Esophagus squamous epithelium (tissue), 5 donors: ENCODE data around the gene BDKRB2. TPM values are rescaled to one million over a fixed set of nuclear protein-coding genes. Genes with fewer than 3 reads are reported as not detected.

Source experiments
- DNase-seq: peaks from one replicate; lab custom pipeline; 2025; lab: John Stamatoyannopoulos, UW
- H3K27ac ChIP-seq, 4 donors: fragments of 200-600 bp; sonication (generic); one replicate each; pipeline ENCODE4 v1.5.1; 2016 to 2019; ENCODE audit warnings: mild to moderate bottlenecking in 1 of 4
- H3K27me3 ChIP-seq, 4 donors: fragments of 200-600 bp; sonication (generic); 1 replicate in 3 of 4; 2 replicates in 1 of 4; pipeline versions ENCODE4 v1.5.1 to v1.6.0; 2017 to 2021; ENCODE audit warnings: antibody characterized with exemption in 1 of 4
- H3K36me3 ChIP-seq, 3 donors: fragments of 200-600 bp; sonication (generic); one replicate each; pipeline ENCODE4 v1.5.1; 2016 to 2019
- H3K4me1 ChIP-seq, 3 donors: fragments of 200-600 bp; sonication (generic); one replicate each; pipeline ENCODE4 v1.5.1; 2017 to 2019
- H3K4me3 ChIP-seq, 4 donors: fragments of 200-600 bp; sonication (generic); 1 replicate in 3 of 4; 2 replicates in 1 of 4; pipeline ENCODE4 v1.5.1; 2016 to 2019; ENCODE audit warnings: mild to moderate bottlenecking in 2 of 4, moderate library complexity in 1 of 4
- H3K9me3 ChIP-seq, 3 donors: fragments of 200-600 bp; sonication (generic); one replicate each; pipeline ENCODE4 v1.5.1; 2016 to 2019
- CTCF ChIP-seq, 6 experiments: fragments of 450-650 bp in 4 of 6; fragments of 200-600 bp in 2 of 6; sonication (generic) in 2 of 6; IDR thresholded peaks; one replicate each; pipeline ENCODE4 v1.5.1; 2016 to 2019; ENCODE audit warnings: antibody characterized with exemption in 6 of 6, mild to moderate bottlenecking in 4 of 6, moderate library complexity in 4 of 6
- POLR2A ChIP-seq, 4 donors: fragments of 450-650 bp; IDR thresholded peaks; one replicate each; pipeline ENCODE4 v1.6.1; 2017; ENCODE audit warnings: antibody characterized with exemption in 4 of 4, mild to moderate bottlenecking in 4 of 4, moderate library complexity in 3 of 4
- WGBS, 2 donors: methylation state at CpG; one replicate each; pipeline ENCODE4 v1.1.5; 2018; 5-methylcytosine and 5-hydroxymethylcytosine counted together
- intact Hi-C: fragments of 100-400 bp; cut with DNase I; formaldehyde crosslinking; loops from one replicate; pipeline ENCODE4 v1.15.0; 2022
- total RNA-seq, 4 donors: library from RNA; depleted of rRNA; stranded (reverse); fragments of >200 nt; gene quantifications; one replicate each; pipeline ENCODE4 v1.1.0, GENCODE V29; 2016
- donor health status: DM: yes; HTN: yes; CAD: no.

BDKRB2 gene
- total RNA-seq, 4 donors from 2014 or later, result 18.8 to 31.2 (median 20.0) TPM

- Histone ChIP-seq H3K9me3 (no peaks in the 10 kb centered on the region), H3K4me3 (no peak overlapping the region), H3K4me1 (peaks cover 8 to 68% (median 30%) of the 10 kb centered on the region in 3 donors), H3K27me3 (no peaks in the 10 kb centered on the region), H3K36me3 (no peaks in the 10 kb centered on the region), H3K27ac (peak overlapping the region; percentile 56 to 91 (median 88))
- no peak for DNase-seq
- intact Hi-C loops, result no loop called here
- 62 to 76% methylated on average over 5 to 7 of the region's 11 CpGs for WGBS, 2 donors
- TF ChIP-seq POLR2A (IDR thresholded peaks at IDR 0.05), result no peak
Measured at GRCh38 chr14:96254687-96255086, 50.0 kb downstream of the BDKRB2 start.

GRCh38 chr14:96255501-96256366 lies 51.1 kb downstream of the BDKRB2 start, which contains the start of gene BDKRB1:
BDKRB1 (plus strand) TSS chr14:96256210; CDS start chr14:96263683, 7,473 bp downstream.
- Histone ChIP-seq H3K27me3 (no peaks in the 10 kb centered on the region), H3K36me3 (no peaks in the 10 kb centered on the region), H3K9me3 (no peaks in the 10 kb centered on the region), H3K4me1 (peaks cover 8 to 79% (median 30%) of the 10 kb centered on the region in 3 donors), H3K4me3 (peak within 1 kb of the TSS in 3 of 4 donors; percentile 11 to 25 (median 25)), H3K27ac (peak within 1 kb of the TSS; percentile 76 to 91 (median 88))
- TF ChIP-seq POLR2A (IDR thresholded peaks at IDR 0.05) (no peak), CTCF (IDR thresholded peaks at IDR 0.05) (no peak)
- no peak for DNase-seq
- WGBS, 2 donors, result 22 to 40% methylated on average over 12 of the region's 12 CpGs
- intact Hi-C loops, result no loop called here

GRCh38 chr14:96256407-96256806 lies 51.8 kb downstream of the BDKRB2 start:
- intact Hi-C loops, result no loop called here
- H3K36me3 ChIP-seq, result no peaks in the 10 kb centered on the region
- DNase-seq, result no peak
- no peaks in the 10 kb centered on the region for H3K27me3 ChIP-seq
- TF ChIP-seq CTCF (IDR thresholded peaks at IDR 0.05) (peak in 3 of 6 experiments; percentile 17 to 44 (median 36)), POLR2A (IDR thresholded peaks at IDR 0.05) (peak in 1 of 4 donors; percentile 11)
- WGBS, 2 donors, result 23 to 28% methylated on average over 4 of the region's 4 CpGs
- H3K4me1 ChIP-seq, result peaks cover 8 to 85% (median 30%) of the 10 kb centered on the region in 3 donors
- H3K4me3 ChIP-seq, result peak overlapping the region in 3 of 4 donors; percentile 11 to 25 (median 25)
- no peaks in the 10 kb centered on the region for H3K9me3 ChIP-seq
- H3K27ac ChIP-seq, result peak overlapping the region; percentile 76 to 91 (median 88)

GRCh38 chr14:96257056-96257455 lies 52.4 kb downstream of the BDKRB2 start:
- Histone ChIP-seq H3K27me3 (no peaks in the 10 kb centered on the region), H3K4me3 (no peak overlapping the region), H3K36me3 (no peaks in the 10 kb centered on the region), H3K4me1 (peaks cover 8 to 92% (median 30%) of the 10 kb centered on the region in 3 donors), H3K9me3 (no peaks in the 10 kb centered on the region), H3K27ac (peak overlapping the region; percentile 76 to 91 (median 88))
- 56 to 57% methylated on average over 6 to 7 of the region's 8 CpGs for WGBS, 2 donors
- TF ChIP-seq CTCF (IDR thresholded peaks at IDR 0.05), result no peak
- TF ChIP-seq POLR2A (IDR thresholded peaks at IDR 0.05), result no peak
- intact Hi-C loops, result no loop called here
- no peak for DNase-seq

- no peaks in the 10 kb centered on the region for H3K9me3 ChIP-seq
- peaks cover 8 to 92% (median 29%) of the 10 kb centered on the region in 3 donors for H3K4me1 ChIP-seq
- intact Hi-C loops, result no loop called here
- H3K4me3 ChIP-seq, result no peak overlapping the region
- H3K27me3 ChIP-seq, result no peaks in the 10 kb centered on the region
- H3K27ac ChIP-seq, result peak overlapping the region in 3 of 4 donors; percentile 76 to 91 (median 89)
- H3K36me3 ChIP-seq, result no peaks in the 10 kb centered on the region
- no peak for DNase-seq
- no peak for TF ChIP-seq CTCF (IDR thresholded peaks at IDR 0.05)
Measured at GRCh38 chr14:96257900-96258299, 53.3 kb downstream of the BDKRB2 start.
